Measurements from ENCODE around the gene STYXL2.

STYXL2 gene

GRCh38 chr1:167093846-167094516 is at the start of gene STYXL2:
STYXL2 (plus strand) TSS chr1:167094075; CDS start chr1:167094850, 775 bp downstream.
- no peak for DNase-seq (ENCODE audit: low spot score)

GRCh38 chr1:167051907-167052306 is 42.0 kb upstream of the STYXL2 start:
- DNase-seq (ENCODE audit: low spot score), result peak; percentile 38

- no peak for DNase-seq (ENCODE audit: low spot score)
These were observed 41.5 kb upstream of the STYXL2 start for GRCh38 chr1:167052389-167052788.

GRCh38 chr1:167054531-167054930 is 39.3 kb upstream of the STYXL2 start:
- DNase-seq (ENCODE audit: low spot score), result no peak

- DNase-seq (ENCODE audit: low spot score), result no peak
These were observed 38.8 kb upstream of the STYXL2 start for GRCh38 chr1:167054946-167055630.

- no peak for DNase-seq (ENCODE audit: low spot score)
These were observed 37.2 kb upstream of the STYXL2 start for GRCh38 chr1:167056529-167057231.

GRCh38 chr1:167057241-167057688 is 36.6 kb upstream of the STYXL2 start:
- DNase-seq (ENCODE audit: low spot score), result no peak

GRCh38 chr1:167059045-167059808 is 34.6 kb upstream of the STYXL2 start:
- peak; percentile 83 for DNase-seq (ENCODE audit: low spot score)

- DNase-seq (ENCODE audit: low spot score), result no peak
These were observed 34.1 kb upstream of the STYXL2 start for GRCh38 chr1:167059809-167060107.

GRCh38 chr1:167060141-167061072 is 33.5 kb upstream of the STYXL2 start:
- DNase-seq (ENCODE audit: low spot score), result no peak

- DNase-seq (ENCODE audit: low spot score), result no peak
These were observed 32.8 kb upstream of the STYXL2 start for GRCh38 chr1:167061073-167061464.

GRCh38 chr1:167064621-167065020 is 29.3 kb upstream of the STYXL2 start:
- no peak for DNase-seq (ENCODE audit: low spot score)

GRCh38 chr1:167065471-167065870 is 28.4 kb upstream of the STYXL2 start:
- no peak for DNase-seq (ENCODE audit: low spot score)

GRCh38 chr1:167066333-167067122 is 27.3 kb upstream of the STYXL2 start:
- DNase-seq (ENCODE audit: low spot score), result peak; percentile 84

GRCh38 chr1:167067904-167068303 is 26.0 kb upstream of the STYXL2 start:
- no peak for DNase-seq (ENCODE audit: low spot score)

GRCh38 chr1:167068761-167069160 is 25.1 kb upstream of the STYXL2 start:
- DNase-seq (ENCODE audit: low spot score), result no peak

GRCh38 chr1:167071286-167071685 is 22.6 kb upstream of the STYXL2 start:
- DNase-seq (ENCODE audit: low spot score), result no peak

- no peak for DNase-seq (ENCODE audit: low spot score)
These were observed 17.7 kb upstream of the STYXL2 start for GRCh38 chr1:167076136-167076710.

- DNase-seq (ENCODE audit: low spot score), result no peak
These were observed 16.6 kb upstream of the STYXL2 start for GRCh38 chr1:167077128-167077867.

- no peak for DNase-seq (ENCODE audit: low spot score)
These were observed 16.0 kb upstream of the STYXL2 start for GRCh38 chr1:167077868-167078210.

Data from left forelimb (tissue), 1 donor.